ENCODE measurements around the gene NLGN1.

DNA sequence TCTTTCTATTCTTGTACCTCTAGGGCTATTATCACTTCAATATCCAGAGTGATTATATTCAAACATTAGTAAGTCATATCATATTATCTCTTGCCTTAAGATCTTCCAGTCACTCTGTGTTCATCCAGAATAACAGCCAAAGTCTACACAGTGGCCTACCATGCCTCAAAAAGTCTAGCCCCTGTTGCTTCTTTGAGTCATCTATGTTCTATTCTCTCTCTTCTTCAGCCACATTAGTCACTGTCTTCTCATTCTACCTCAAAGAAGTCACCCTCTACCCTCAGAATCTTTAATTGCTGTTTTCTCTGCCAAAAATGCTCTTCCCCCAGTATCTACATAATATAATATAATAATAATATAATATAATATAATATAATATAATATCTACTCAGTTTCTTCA, 356.0 kb downstream of the NLGN1 start:
- TF ChIP-seq EZH2 (IDR thresholded peaks at IDR 0.05) (no peak), CTCF (IDR thresholded peaks at IDR 0.05) (no peak)
